Progenitor cell of endocrine pancreas (in vitro differentiated cells): ENCODE measurements around the gene SCN8A. TPM values are rescaled to one million over a fixed set of nuclear protein-coding genes. Genes with fewer than 3 reads are reported as not detected.
A peak's percentile ranks its signal among the peaks of the same experiment; 100 is the strongest.

Experiments used
- DNase-seq: peaks from one replicate; pipeline ENCODE4 v3.0.0; 2021; ENCODE audit warnings: low spot score; ENCODE audit not compliant: unreplicated experiment
- H3K27ac Mint-ChIP-seq: 2 replicates; pipeline ENCODE4 v1.8.0; 2021; ENCODE audit warnings: mild to moderate bottlenecking, moderate library complexity, mixed read lengths
- H3K27me3 Mint-ChIP-seq: 2 replicates; pipeline ENCODE4 v1.8.0; 2021; ENCODE audit warnings: mixed read lengths
- H3K36me3 Mint-ChIP-seq: 2 replicates; pipeline ENCODE4 v1.8.0; 2022; ENCODE audit warnings: mixed read lengths; ENCODE audit not compliant: insufficient read depth
- H3K4me1 Mint-ChIP-seq: 2 replicates; pipeline ENCODE4 v1.8.0; 2021; ENCODE audit warnings: low read depth, mixed read lengths
- H3K4me3 Mint-ChIP-seq: 2 replicates; pipeline ENCODE4 v1.8.0; 2021; ENCODE audit warnings: low read depth, mild to moderate bottlenecking, moderate library complexity, mixed read lengths
- H3K9me3 Mint-ChIP-seq: 2 replicates; pipeline ENCODE4 v1.8.0; 2021; ENCODE audit warnings: low read depth, mixed read lengths
- total RNA-seq: library from RNA; stranded (reverse); gene quantifications from 2 replicates; pipeline ENCODE4 v1.2.1, GENCODE V29; 2021
- TF ChIP-seq, protein P1 (sequence below): fragments of 200-600 bp; sonication (generic); IDR thresholded peaks from one replicate; pipeline ENCODE4 v1.5.0; 2021; ENCODE audit warnings: antibody characterized with exemption, mild to moderate bottlenecking; ENCODE audit not compliant: unreplicated experiment

Gene SCN8A
- total RNA-seq, 1 donor from 2014 or later = 9.8 TPM

DNA sequence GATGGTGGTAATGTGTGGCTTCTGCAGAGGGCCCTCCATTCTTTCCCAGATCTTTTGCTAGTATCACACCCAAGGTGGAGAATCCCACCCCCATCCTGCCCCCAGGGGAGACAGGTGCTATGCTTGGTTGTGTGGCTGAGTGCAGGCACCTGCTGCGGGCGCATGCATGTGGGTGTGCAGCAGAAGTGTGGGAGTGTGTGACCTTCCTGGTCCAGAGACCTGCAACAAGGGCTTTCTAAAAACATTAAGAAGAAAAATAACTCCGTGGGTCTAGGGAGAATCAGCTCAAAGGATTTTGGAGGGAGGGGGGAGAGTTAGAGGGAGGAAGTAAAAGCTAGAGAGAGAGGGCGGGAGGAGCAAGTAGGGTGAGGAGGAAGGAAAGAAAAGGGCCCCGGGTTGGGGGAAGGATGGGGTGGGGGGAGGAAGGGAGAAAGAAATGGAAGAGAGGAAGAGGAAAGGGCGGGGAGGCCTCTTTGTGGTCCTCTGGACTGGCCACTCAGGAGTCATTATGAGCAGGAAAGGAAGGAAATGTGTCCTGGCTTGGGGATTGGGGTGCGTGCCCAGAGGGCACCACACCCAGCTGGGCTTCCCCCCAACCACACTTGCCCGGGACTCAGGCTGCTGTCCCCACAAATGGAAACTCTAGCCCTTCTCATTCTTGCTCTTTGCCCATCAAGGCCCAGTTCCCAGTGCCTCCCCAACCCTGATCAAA, 260.5 kb downstream of the SCN8A start:
- Mint-ChIP-seq H3K36me3 (peaks cover 4% of the 10 kb centered on the region), H3K9me3 (no peaks in the 10 kb centered on the region), H3K27ac (no peak overlapping the region), H3K4me1 (peaks cover 12% of the 10 kb centered on the region), H3K27me3 (no peaks in the 10 kb centered on the region), H3K4me3 (no peak overlapping the region)
- DNase-seq = no peak
- TF ChIP-seq, protein P1, sequence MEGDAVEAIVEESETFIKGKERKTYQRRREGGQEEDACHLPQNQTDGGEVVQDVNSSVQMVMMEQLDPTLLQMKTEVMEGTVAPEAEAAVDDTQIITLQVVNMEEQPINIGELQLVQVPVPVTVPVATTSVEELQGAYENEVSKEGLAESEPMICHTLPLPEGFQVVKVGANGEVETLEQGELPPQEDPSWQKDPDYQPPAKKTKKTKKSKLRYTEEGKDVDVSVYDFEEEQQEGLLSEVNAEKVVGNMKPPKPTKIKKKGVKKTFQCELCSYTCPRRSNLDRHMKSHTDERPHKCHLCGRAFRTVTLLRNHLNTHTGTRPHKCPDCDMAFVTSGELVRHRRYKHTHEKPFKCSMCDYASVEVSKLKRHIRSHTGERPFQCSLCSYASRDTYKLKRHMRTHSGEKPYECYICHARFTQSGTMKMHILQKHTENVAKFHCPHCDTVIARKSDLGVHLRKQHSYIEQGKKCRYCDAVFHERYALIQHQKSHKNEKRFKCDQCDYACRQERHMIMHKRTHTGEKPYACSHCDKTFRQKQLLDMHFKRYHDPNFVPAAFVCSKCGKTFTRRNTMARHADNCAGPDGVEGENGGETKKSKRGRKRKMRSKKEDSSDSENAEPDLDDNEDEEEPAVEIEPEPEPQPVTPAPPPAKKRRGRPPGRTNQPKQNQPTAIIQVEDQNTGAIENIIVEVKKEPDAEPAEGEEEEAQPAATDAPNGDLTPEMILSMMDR = no peak

- Mint-ChIP-seq H3K4me1 (peaks cover 12% of the 10 kb centered on the region), H3K4me3 (no peak overlapping the region), H3K27me3 (no peaks in the 10 kb centered on the region), H3K36me3 (peaks cover 6% of the 10 kb centered on the region), H3K9me3 (no peaks in the 10 kb centered on the region), H3K27ac (no peak overlapping the region)
- TF ChIP-seq, protein P1 = no peak
- no peak for DNase-seq
These were observed 261.5 kb downstream of the SCN8A start for GRCh38 chr12:51852404-51853137.

DNA sequence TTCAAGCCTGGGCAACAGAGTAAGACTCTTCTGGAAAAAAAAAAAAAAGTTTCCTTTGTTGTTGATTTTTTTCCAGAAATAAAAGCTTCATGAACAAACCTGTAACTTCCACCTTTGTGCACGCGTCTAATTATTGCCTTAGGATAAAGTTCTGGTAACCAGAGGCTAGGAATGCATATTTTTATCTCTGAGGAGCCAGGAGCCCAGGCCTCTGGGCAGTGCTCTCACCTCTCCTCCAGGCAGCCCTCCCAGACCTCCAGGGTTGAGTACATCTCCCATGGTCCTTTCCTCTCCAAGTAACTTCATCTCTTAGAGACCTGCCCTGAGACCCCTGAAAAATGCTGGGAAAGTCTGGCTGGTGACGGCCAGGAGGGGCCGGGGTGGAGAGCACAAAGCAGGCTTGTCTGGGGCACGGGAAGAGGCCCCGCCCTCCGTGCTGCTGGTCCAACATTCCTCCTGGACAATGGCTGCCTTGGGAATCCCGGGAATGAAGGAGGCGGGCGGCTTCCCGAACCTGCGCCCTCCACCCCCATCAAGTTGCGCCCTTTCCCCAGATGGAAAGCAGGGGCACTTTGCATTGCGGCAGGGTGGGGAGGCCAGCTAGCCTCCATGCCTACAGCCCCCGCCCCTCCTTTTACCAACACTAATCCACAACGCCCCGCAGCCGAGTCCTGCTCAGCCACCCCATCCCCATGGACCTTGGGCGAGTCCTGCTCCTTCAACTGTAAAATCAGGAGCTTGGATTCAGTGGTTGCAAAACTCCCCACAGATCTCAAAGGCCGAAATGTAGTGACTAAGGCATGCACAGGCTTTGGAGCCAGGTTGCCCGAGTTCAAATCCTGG, 264.8 kb downstream of the SCN8A start:
- peak overlapping the region; percentile 95 for H3K27ac Mint-ChIP-seq
- peak; percentile 37 for DNase-seq
- peaks cover 6% of the 10 kb centered on the region for H3K36me3 Mint-ChIP-seq
- TF ChIP-seq, protein P1 = no peak
- H3K4me1 Mint-ChIP-seq = peaks cover 12% of the 10 kb centered on the region
- H3K9me3 Mint-ChIP-seq = no peaks in the 10 kb centered on the region
- H3K4me3 Mint-ChIP-seq = peak overlapping the region; percentile 66
- no peaks in the 10 kb centered on the region for H3K27me3 Mint-ChIP-seq

- TF ChIP-seq, protein P1 = no peak
- DNase-seq = no peak
- Mint-ChIP-seq H3K27ac (no peak overlapping the region), H3K9me3 (no peaks in the 10 kb centered on the region), H3K4me1 (peaks cover 14% of the 10 kb centered on the region), H3K4me3 (no peak overlapping the region), H3K27me3 (peaks cover 17% of the 10 kb centered on the region), H3K36me3 (peaks cover 1% of the 10 kb centered on the region)
These were observed 270.0 kb downstream of the SCN8A start for GRCh38 chr12:51860986-51861385.

Other genes starting within 250 kb of the SCN8A start
- gene CELA1, start 244.6 kb upstream of the SCN8A start, total RNA-seq = not detected in 2 replicates
- gene GALNT6, start 199.8 kb upstream of the SCN8A start, total RNA-seq = 3.7 and 4.7 TPM in 2 replicates
- 10.6 and 11.8 TPM in 2 replicates for gene SLC4A8, start 166.4 kb upstream of the SCN8A start, total RNA-seq